ENCODE results near the gene AVPR1B.

The AVPR1B gene

GRCh38 chr1:206112600-206113301 lies 4.4 kb downstream of the AVPR1B start:
- DNase-seq (ENCODE audit: low read depth in 2 of 2, low spot score in 1 of 2), result no peak

DNA sequence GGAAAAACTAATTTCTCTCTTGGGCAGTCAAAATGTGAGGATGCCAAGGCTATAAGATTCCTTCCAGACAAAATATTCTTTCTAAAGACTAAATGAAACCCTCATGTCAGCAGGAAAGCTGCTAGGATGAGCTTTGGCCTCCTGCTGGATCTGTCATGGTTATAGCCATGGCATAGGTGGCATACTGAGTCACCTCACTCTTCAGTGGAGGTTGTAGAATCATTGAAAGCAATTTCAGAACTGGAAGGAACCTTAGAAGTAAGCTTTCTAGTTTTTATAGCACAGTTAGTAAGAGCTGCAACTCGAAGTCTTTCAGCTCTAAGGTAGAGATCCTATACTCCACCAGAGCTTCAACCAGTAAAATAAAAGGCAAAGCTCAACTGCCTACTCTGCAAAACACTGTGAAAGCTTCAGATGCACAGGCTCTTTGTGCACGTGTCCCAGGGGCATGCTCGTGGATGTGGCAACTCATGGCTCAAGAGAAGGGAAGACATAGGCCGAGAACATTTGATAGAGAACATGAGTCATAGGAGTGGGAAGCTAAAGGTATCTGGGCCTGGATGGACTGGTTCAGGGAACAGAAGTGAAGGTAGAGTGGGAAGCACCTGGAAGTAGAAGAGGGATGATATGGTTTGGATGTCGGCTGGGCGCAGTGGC lies 5.8 kb downstream of the AVPR1B start:
- DNase-seq (ENCODE audit: low read depth in 2 of 2, low spot score in 1 of 2), result no peak

DNA sequence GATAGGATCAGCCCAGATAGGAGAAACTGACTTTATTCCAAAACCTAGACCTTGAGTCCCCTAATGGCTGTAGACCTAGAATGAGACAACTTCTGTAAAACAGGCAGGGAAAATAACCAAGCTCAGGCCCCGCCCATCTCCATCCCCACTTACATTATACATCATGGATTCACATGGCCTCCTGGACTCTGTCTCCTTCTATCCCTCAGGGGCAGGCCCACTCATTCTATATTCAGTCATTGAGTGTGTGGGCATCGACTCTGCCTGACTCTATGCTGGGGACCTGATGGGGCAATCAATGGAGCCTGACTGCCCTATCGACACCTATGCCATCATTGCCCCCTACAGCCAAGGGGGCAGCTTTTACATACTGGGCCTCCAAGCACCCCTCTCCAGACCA lies 6.4 kb downstream of the AVPR1B start:
- no peak for DNase-seq (ENCODE audit: low read depth in 2 of 2, low spot score in 1 of 2)

GRCh38 chr1:206110161-206110560 lies 7.0 kb downstream of the AVPR1B start:
- no peak for DNase-seq (ENCODE audit: low read depth in 2 of 2, low spot score in 1 of 2)

DNA sequence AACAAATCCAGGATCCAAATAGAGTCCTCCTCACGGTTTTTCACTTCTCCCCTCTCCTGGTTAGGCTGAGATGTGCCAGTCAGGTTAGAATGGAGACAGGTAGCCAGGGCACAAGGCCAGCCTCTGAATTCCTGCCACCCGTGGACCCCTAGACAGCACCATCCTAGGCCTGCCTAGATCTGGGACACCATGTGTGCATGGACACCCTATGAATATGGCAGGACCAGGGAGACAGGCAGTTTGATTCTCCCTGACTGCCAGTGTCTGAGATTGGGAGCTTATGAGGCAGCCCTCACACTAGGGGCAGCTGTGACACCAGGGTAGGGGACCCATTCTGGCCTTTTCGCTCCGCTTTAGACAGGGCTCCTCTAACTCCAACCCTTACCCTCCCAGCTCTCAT lies 7.5 kb downstream of the AVPR1B start:
- DNase-seq (ENCODE audit: low read depth in 2 of 2, low spot score in 1 of 2), result no peak

GRCh38 chr1:206108635-206109034 lies 8.6 kb downstream of the AVPR1B start:
- DNase-seq (ENCODE audit: low read depth in 2 of 2, low spot score in 1 of 2), result no peak

DNA sequence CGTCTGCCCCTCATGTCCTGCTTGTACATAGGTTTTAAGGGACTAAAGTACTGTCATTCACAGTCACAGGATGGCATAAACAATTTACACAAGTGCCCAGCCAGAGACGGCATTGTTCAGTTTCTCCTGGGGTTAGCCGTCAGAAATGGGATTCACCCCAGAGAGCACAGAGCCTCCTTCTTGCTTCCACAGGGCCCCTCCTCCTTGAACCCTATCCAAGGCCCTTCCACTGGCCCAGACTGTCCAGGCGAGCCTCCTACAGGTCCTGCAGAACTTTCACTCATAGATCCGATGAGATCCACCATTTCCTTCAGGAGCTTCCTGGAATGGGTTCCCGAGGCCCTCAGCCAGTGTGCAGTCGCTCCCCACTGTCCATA lies 10.0 kb downstream of the AVPR1B start:
- DNase-seq (ENCODE audit: low read depth in 2 of 2, low spot score in 1 of 2), result no peak

DNA sequence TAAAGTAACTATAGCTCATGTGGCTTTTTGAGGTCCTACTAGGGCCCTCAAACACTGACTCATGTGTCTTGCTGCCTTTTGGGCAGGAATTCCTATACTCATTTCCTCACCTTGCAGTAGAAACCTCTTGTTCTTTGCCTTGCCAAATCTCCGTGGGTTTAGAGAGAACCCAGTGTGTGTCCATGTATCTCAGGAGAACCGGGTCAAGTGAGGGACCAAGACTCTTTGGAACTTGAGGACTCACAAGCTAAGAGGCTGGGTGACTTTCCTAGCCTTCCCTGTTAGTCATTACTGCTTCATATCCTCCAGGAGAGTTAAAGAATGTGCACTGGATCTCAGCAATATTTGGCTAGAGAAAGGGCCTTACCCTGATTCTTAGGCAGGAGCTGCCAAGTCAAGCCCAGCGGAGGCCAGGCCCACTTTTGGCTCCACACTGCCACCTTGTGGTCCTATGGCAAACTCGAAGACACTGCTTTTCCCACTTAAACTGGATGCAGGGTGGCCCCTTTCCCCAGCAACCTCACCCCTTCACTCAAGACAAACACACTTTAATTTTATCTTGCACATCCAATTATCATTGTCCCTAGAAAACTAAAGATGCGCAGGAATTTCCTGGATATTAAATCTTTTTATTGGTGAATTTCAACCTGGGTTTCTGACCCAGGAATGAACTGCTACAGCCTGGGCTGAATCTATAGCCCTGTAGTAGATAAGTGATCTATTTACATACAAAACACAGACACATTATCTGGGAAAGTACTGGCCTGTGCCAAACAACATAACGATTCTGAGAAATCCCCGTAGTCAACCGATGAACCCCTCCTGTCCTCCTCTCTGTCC lies 10.6 kb downstream of the AVPR1B start:
- DNase-seq (ENCODE audit: low read depth in 2 of 2, low spot score in 1 of 2), result peak; percentile 48 to 50

DNA sequence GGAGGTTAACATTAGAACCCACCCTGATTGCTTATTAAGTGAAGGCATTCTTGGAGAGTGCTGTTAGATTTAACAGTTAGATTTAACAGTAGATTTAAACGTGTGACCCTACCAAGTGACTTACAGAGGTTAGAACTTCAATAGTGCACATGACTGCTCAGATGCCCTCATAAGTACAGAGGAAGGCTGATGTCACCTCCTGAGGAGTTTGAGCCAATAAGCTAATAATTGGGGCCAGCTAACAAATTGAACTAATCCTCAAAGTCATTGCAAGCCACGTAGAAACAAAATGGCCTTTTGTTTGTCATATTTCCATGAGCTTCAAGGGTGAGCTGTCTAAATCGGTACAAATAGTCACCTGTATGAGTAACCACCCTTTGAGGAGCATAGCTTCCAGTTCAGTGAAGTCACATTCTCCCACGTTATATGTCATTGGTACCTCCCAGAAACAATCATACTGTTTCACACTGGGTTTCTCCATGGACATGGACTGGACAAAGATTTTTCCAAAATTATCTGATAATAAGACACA lies 11.7 kb downstream of the AVPR1B start:
- no peak for DNase-seq (ENCODE audit: low read depth in 2 of 2, low spot score in 1 of 2)

DNA sequence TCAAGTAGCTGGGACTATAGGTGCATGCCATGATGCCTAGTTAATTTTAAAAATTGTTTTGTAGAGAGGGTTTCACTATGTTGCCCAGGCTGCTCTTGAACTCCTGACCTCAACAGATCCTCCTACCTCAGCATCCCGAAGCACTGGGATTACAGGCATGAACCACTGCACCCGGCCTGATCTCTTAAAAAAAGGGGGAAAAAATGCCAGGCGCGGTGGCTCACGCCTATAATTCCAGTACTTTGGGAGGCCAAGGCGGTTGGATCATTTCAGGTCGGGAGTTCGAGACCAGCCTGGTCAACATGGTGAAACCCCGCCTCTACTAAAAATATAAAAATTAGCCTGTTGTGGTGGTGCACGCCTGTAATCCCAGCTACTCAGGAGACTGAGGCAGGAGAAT lies 13.2 kb downstream of the AVPR1B start:
- DNase-seq (ENCODE audit: low read depth in 2 of 2, low spot score in 1 of 2), result no peak

- no peak for DNase-seq (ENCODE audit: low read depth in 2 of 2, low spot score in 1 of 2)
Observed at GRCh38 chr1:206102292-206102936, 14.8 kb downstream of the AVPR1B start.

DNA sequence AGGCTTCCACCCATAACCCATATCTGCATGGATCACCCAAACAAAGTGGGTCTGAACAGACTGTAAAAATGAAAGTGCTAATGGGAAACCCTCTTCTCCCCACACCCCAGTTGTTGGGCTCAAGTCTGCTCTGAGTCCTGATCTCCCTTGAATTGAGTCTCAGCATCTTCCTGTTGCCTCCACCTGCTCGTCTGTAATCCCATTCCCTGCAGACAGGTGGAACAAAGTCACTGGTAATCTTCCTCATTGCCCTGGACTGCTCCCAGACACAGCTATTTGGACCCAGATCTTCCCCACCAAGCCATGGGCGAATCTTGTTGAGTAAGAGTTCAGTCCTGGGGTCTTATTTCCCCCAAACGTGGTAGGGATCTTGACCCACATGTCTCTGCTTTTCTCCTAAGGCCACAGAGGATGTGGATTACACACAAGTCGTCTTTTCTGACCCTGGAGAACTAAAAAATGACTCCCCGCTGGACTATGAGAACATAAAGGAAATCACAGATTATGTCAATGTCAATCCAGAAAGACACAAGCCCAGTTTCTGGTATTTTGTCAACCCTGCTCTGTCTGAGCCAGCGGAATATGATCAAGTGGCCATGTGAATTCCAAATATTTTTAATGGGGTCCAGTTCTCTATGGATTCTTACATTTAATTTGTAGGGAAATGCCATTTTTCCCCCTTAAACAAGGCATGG lies 15.7 kb downstream of the AVPR1B start:
- DNase-seq (ENCODE audit: low read depth in 2 of 2, low spot score in 1 of 2), result no peak

DNA sequence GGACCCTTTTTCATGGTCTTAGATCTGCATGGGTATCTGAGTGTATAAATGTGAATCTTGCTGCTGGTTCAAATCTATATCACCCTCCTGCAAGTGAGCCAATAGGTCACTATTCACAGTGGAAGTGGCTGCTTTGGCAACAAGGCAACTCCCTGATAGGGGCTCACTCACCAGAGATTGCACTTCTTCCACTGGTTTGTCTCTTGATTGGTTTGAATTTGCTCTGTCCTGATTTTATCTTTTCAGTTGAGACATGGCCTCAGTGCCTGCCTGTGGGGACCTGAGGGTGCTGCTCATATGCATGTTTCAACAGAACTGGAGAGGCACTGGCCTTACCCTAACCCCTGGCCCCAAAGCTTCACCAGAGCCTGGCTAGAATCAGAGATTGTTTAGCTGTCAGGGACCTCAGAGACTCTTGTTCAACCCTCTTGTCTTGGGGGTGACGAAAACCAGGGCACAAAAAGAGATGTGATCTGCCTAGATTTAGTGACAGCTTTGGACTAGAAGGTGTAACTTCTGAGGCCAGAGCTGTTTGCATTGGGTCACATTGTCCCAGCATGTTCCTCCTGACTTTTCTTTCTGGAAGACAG lies 16.9 kb downstream of the AVPR1B start:
- DNase-seq (ENCODE audit: low read depth in 2 of 2, low spot score in 1 of 2), result no peak

DNA sequence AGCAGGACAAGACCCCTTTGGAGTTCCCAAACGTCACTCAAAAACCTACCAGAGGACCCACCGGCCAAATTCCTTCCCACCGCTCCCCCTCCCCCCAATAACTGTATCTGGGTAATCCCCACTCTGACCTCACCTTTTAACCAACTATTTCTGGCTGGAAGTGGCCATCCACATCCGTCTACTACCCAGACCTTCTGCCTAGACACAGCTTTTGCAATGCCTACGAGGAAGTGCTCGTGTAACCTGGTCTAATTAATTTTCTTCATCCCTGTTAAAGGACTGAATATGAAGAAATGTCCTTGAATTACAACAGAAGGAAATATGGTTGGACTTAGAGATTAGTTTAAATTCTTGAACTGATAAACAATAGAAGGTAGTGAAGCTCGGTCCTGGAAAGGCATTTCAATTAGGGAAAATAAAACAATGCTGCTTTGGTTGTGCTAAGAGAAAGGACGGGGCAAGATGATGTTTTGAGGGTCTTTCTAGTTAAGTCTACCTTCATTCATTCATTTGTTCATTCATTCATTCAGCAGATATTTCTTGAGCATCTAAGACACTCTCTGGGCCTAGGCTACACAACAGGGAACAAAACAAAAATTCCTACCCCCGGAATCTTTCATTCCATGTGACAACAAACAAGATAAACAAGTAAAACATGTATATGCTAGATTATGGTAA lies 18.8 kb downstream of the AVPR1B start:
- DNase-seq (ENCODE audit: low read depth in 2 of 2, low spot score in 1 of 2), result no peak

- DNase-seq (ENCODE audit: low read depth in 2 of 2, low spot score in 1 of 2), result no peak
Observed at GRCh38 chr1:206097381-206097780, 19.8 kb downstream of the AVPR1B start.

GRCh38 chr1:206094024-206094423 lies 23.2 kb downstream of the AVPR1B start:
- DNase-seq (ENCODE audit: low read depth in 2 of 2, low spot score in 1 of 2), result no peak

DNA sequence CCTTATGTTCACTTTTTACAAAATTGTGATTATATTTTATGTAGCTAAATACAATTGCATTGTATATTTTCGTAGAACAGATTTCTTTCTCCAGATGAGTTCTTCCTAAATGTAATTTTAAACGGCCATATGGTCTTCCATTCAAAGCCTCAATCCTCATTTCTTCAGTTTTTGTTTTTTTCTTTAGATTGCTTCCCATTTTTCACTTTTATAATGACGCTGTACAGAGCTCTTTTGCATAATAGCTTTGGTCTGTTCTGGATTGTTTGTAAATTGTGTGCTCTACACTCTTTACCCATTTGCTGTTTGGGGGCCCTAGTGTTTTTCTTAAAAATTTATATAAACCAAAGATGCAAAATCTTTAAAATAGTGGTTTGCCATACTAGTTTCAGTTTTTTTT lies 27.8 kb downstream of the AVPR1B start:
- no peak for DNase-seq (ENCODE audit: low read depth in 2 of 2, low spot score in 1 of 2)

- DNase-seq (ENCODE audit: low read depth in 2 of 2, low spot score in 1 of 2), result no peak
Observed at GRCh38 chr1:206087091-206087490, 30.1 kb downstream of the AVPR1B start.

- DNase-seq (ENCODE audit: low read depth in 2 of 2, low spot score in 1 of 2), result no peak
Observed at GRCh38 chr1:206083750-206084149, 33.4 kb downstream of the AVPR1B start.
